HG03159 (cell line): ENCODE measurements around the gene HDAC4.

Experiments used
- ATAC-seq: cut with Tn5 transposase; IDR thresholded peaks from one replicate; pipeline ENCODE4 v1.9.1; 2021; ENCODE audit warnings: mild to moderate bottlenecking, moderate library complexity; ENCODE audit not compliant: unreplicated experiment

HDAC4 gene

GRCh38 chr2:239133945-239134570 lies 266.8 kb downstream of the HDAC4 start:
- ATAC-seq = no peak

- no peak for ATAC-seq
These were observed 268.0 kb downstream of the HDAC4 start for GRCh38 chr2:239132786-239133185.

GRCh38 chr2:239132156-239132709 lies 268.6 kb downstream of the HDAC4 start:
- ATAC-seq = no peak

- ATAC-seq = no peak
These were observed 269.3 kb downstream of the HDAC4 start for GRCh38 chr2:239131521-239131920.

- ATAC-seq = no peak
These were observed 270.0 kb downstream of the HDAC4 start for GRCh38 chr2:239130786-239131325.

- no peak for ATAC-seq
These were observed 270.8 kb downstream of the HDAC4 start for GRCh38 chr2:239130041-239130440.

GRCh38 chr2:239129147-239129920 lies 271.5 kb downstream of the HDAC4 start:
- ATAC-seq = no peak

GRCh38 chr2:239128706-239129105 lies 272.1 kb downstream of the HDAC4 start:
- no peak for ATAC-seq

GRCh38 chr2:239127513-239127912 lies 273.3 kb downstream of the HDAC4 start:
- no peak for ATAC-seq

GRCh38 chr2:239125726-239126675 lies 274.8 kb downstream of the HDAC4 start:
- ATAC-seq = no peak

GRCh38 chr2:239124152-239124899 lies 276.5 kb downstream of the HDAC4 start:
- no peak for ATAC-seq

GRCh38 chr2:239122421-239123110 lies 278.3 kb downstream of the HDAC4 start:
- ATAC-seq = no peak

GRCh38 chr2:239121600-239122012 lies 279.2 kb downstream of the HDAC4 start:
- ATAC-seq = no peak

GRCh38 chr2:239120664-239121063 lies 280.2 kb downstream of the HDAC4 start:
- no peak for ATAC-seq

- ATAC-seq = no peak
These were observed 281.3 kb downstream of the HDAC4 start for GRCh38 chr2:239119346-239120126.

GRCh38 chr2:239118675-239119211 lies 282.1 kb downstream of the HDAC4 start:
- no peak for ATAC-seq

GRCh38 chr2:239118264-239118663 lies 282.6 kb downstream of the HDAC4 start:
- ATAC-seq = no peak

- ATAC-seq = no peak
These were observed 283.0 kb downstream of the HDAC4 start for GRCh38 chr2:239117831-239118230.
